Activated naive CD4-positive, alpha-beta T cell treated with anti-CD3 and anti-CD28 coated beads, Interleukin-2, amount 50 U/mL, for 72 hours (primary cell): Measurements from ENCODE around the gene TMEM119. TPM values are rescaled to one million over a fixed set of nuclear protein-coding genes. Genes with fewer than 3 reads are reported as not detected.
"Not testable (repeated sequence)": the region's sequence is repeated elsewhere in the genome, so short reads cannot be mapped to it uniquely, and the experiment has no call there.

ENCODE experiments used
- ATAC-seq, 2 donors: fragments of 150-1000 bp; cut with Tn5 transposase; 2 replicates each; pipeline ENCODE4 v1.10.0; 2021; ENCODE audit warnings: mild to moderate bottlenecking in 2 of 2, moderate library complexity in 2 of 2
- DNase-seq, 2 donors: peaks; one replicate each; pipeline ENCODE4 v3.0.0; 2021 to 2022; ENCODE audit warnings: low spot score in 2 of 2
- H3K27ac Mint-ChIP-seq, 2 donors: one replicate each; pipeline ENCODE4 v1.8.0; 2022; ENCODE audit warnings: mild to moderate bottlenecking in 2 of 2, mixed read lengths in 2 of 2
- H3K36me3 Mint-ChIP-seq, 2 donors: one replicate each; pipeline ENCODE4 v1.8.0; 2022; ENCODE audit warnings: mixed read lengths in 2 of 2
- H3K9me3 Mint-ChIP-seq, 2 donors: one replicate each; pipeline ENCODE4 v1.8.0; 2022; ENCODE audit warnings: mixed read lengths in 2 of 2
- total RNA-seq, 2 donors: library from RNA; stranded (reverse); gene quantifications; one replicate each; pipeline ENCODE4 v1.2.3, GENCODE V29; 2022

Gene TMEM119
- total RNA-seq, 2 donors from 2014 or later: 0.09 TPM; not detected in 1

- no peak for ATAC-seq
- peaks cover 13 to 28% of the 10 kb centered on the region in 2 donors for H3K36me3 Mint-ChIP-seq
Measured at GRCh38 chr12:108622921-108623514, 25.1 kb upstream of the TMEM119 start.

GRCh38 chr12:108622421-108622820, 24.5 kb upstream of the TMEM119 start:
- peaks cover 13 to 28% of the 10 kb centered on the region in 2 donors for H3K36me3 Mint-ChIP-seq
- peak in 1 of 2 donors; percentile 18 for ATAC-seq

More at GRCh38 chr12:108622921-108623514, 25.1 kb upstream of the TMEM119 start:
- DNase-seq: no peak
- peak overlapping the region in 1 of 2 donors; percentile 85 for H3K27ac Mint-ChIP-seq
- no peaks in the 10 kb centered on the region for H3K9me3 Mint-ChIP-seq

GRCh38 chr12:108621161-108621560, 23.3 kb upstream of the TMEM119 start:
- Mint-ChIP-seq H3K27ac (peak overlapping the region in 1 of 2 donors; percentile 85), H3K36me3 (peaks cover 19 to 39% of the 10 kb centered on the region in 2 donors), H3K9me3 (peaks cover 0 to 5% of the 10 kb centered on the region in 2 donors)
- ATAC-seq: no peak
- no peak for DNase-seq

More at GRCh38 chr12:108622421-108622820, 24.5 kb upstream of the TMEM119 start:
- no peak for DNase-seq
- Mint-ChIP-seq H3K27ac (peak overlapping the region; percentile 63 to 85), H3K9me3 (no peaks in the 10 kb centered on the region)

- Mint-ChIP-seq H3K36me3 (peaks cover 21 to 47% of the 10 kb centered on the region in 2 donors), H3K9me3 (peaks cover 0 to 6% of the 10 kb centered on the region in 2 donors), H3K27ac (peak overlapping the region in 1 of 2 donors; percentile 91)
- no peak for ATAC-seq
- DNase-seq: no peak
Measured at GRCh38 chr12:108620236-108620879, 22.5 kb upstream of the TMEM119 start.

GRCh38 chr12:108619369-108620160, 21.7 kb upstream of the TMEM119 start:
- Mint-ChIP-seq H3K27ac (peak overlapping the region in 1 of 2 donors; percentile 91), H3K9me3 (peaks cover 0 to 6% of the 10 kb centered on the region in 2 donors), H3K36me3 (peaks cover 21 to 48% of the 10 kb centered on the region in 2 donors)
- ATAC-seq: no peak
- no peak for DNase-seq

GRCh38 chr12:108618953-108619274, 21.0 kb upstream of the TMEM119 start:
- not testable (repeated sequence) for H3K9me3 Mint-ChIP-seq, DNase-seq, ATAC-seq
- peaks cover 19 to 46% of the 10 kb centered on the region in 2 donors for H3K36me3 Mint-ChIP-seq
- H3K27ac Mint-ChIP-seq: peak overlapping the region in 1 of 2 donors; percentile 91

- peak; percentile 80 to 83 for DNase-seq
- peak; percentile 25 to 56 for ATAC-seq
- H3K9me3 Mint-ChIP-seq: peaks cover 0 to 6% of the 10 kb centered on the region in 2 donors
- H3K27ac Mint-ChIP-seq: peak overlapping the region; percentile 1 to 91
- peaks cover 13 to 41% of the 10 kb centered on the region in 2 donors for H3K36me3 Mint-ChIP-seq
Measured at GRCh38 chr12:108618079-108618952, 20.4 kb upstream of the TMEM119 start.

GRCh38 chr12:108616941-108617858, 19.3 kb upstream of the TMEM119 start:
- peaks cover 0 to 6% of the 10 kb centered on the region in 2 donors for H3K9me3 Mint-ChIP-seq
- ATAC-seq: peak; percentile 91 to 92
- H3K27ac Mint-ChIP-seq: peak overlapping the region; percentile 76 to 91
- peak; percentile 76 to 94 for DNase-seq
- H3K36me3 Mint-ChIP-seq: peaks cover 13 to 29% of the 10 kb centered on the region in 2 donors

- Mint-ChIP-seq H3K36me3 (peaks cover 12 to 29% of the 10 kb centered on the region in 2 donors), H3K9me3 (peaks cover 0 to 6% of the 10 kb centered on the region in 2 donors), H3K27ac (peak overlapping the region; percentile 76 to 91)
- ATAC-seq (no peak), DNase-seq (no peak)
Measured at GRCh38 chr12:108616359-108616758, 18.5 kb upstream of the TMEM119 start.

GRCh38 chr12:108615918-108616317, 18.0 kb upstream of the TMEM119 start:
- Mint-ChIP-seq H3K27ac (peak overlapping the region in 1 of 2 donors; percentile 91), H3K9me3 (peaks cover 0 to 6% of the 10 kb centered on the region in 2 donors), H3K36me3 (peaks cover 9 to 29% of the 10 kb centered on the region in 2 donors)
- DNase-seq (no peak), ATAC-seq (no peak)

GRCh38 chr12:108614639-108615038, 16.8 kb upstream of the TMEM119 start:
- Mint-ChIP-seq H3K9me3 (peaks cover 0 to 6% of the 10 kb centered on the region in 2 donors), H3K36me3 (peaks cover 9 to 29% of the 10 kb centered on the region in 2 donors), H3K27ac (peak overlapping the region in 1 of 2 donors; percentile 73)
- ATAC-seq: no peak
- no peak for DNase-seq

- no peak for ATAC-seq
- Mint-ChIP-seq H3K36me3 (peaks cover 9 to 29% of the 10 kb centered on the region in 2 donors), H3K9me3 (peaks cover 0 to 6% of the 10 kb centered on the region in 2 donors), H3K27ac (peak overlapping the region in 1 of 2 donors; percentile 73)
- DNase-seq: no peak
Measured at GRCh38 chr12:108614041-108614440, 16.2 kb upstream of the TMEM119 start.

GRCh38 chr12:108613548-108613947, 15.7 kb upstream of the TMEM119 start:
- Mint-ChIP-seq H3K9me3 (peaks cover 0 to 6% of the 10 kb centered on the region in 2 donors), H3K36me3 (peaks cover 9 to 29% of the 10 kb centered on the region in 2 donors)

GRCh38 chr12:108612788-108613282, 15.0 kb upstream of the TMEM119 start:
- no peak for DNase-seq
- Mint-ChIP-seq H3K27ac (no peak overlapping the region), H3K9me3 (peaks cover 0 to 6% of the 10 kb centered on the region in 2 donors), H3K36me3 (peaks cover 9 to 29% of the 10 kb centered on the region in 2 donors)
- ATAC-seq: no peak

More at GRCh38 chr12:108613548-108613947, 15.7 kb upstream of the TMEM119 start:
- no peak for DNase-seq
- ATAC-seq: no peak
- H3K27ac Mint-ChIP-seq: no peak overlapping the region
